Activated CD8-positive, alpha-beta memory T cell treated with anti-CD3 and anti-CD28 coated beads for 48 hours (primary cell): ENCODE data around the gene HIBCH.
"Not testable (repeated sequence)": the region's sequence is repeated elsewhere in the genome, so short reads cannot be mapped to it uniquely, and the experiment has no call there.

Source experiments
- DNase-seq, 3 experiments: peaks; one replicate each; pipeline ENCODE4 v3.0.0-alpha.2; 2020; ENCODE audit warnings: low read depth in 2 of 3, low spot score in 2 of 3

Gene HIBCH

GRCh38 chr2:190343089-190343535 is 23.5 kb upstream of the HIBCH start:
- no peak for DNase-seq

- no peak for DNase-seq
These were observed 23.0 kb upstream of the HIBCH start for GRCh38 chr2:190342611-190343010.

GRCh38 chr2:190340369-190340768 is 20.7 kb upstream of the HIBCH start:
- no peak for DNase-seq

GRCh38 chr2:190339394-190339793 is 19.8 kb upstream of the HIBCH start:
- no peak for DNase-seq

GRCh38 chr2:190338453-190338852 is 18.8 kb upstream of the HIBCH start:
- no peak for DNase-seq

GRCh38 chr2:190336420-190336819 is 16.8 kb upstream of the HIBCH start:
- no peak for DNase-seq

- DNase-seq = not testable (repeated sequence)
These were observed 16.0 kb upstream of the HIBCH start for GRCh38 chr2:190335584-190335983.

- DNase-seq = no peak
These were observed 15.6 kb upstream of the HIBCH start for GRCh38 chr2:190335225-190335559.

- DNase-seq = no peak
These were observed 15.0 kb upstream of the HIBCH start for GRCh38 chr2:190334479-190335224.

GRCh38 chr2:190333928-190334327 is 14.3 kb upstream of the HIBCH start:
- DNase-seq = no peak

- DNase-seq = no peak
These were observed 13.8 kb upstream of the HIBCH start for GRCh38 chr2:190333395-190333794.

GRCh38 chr2:190328573-190329147 is 9.0 kb upstream of the HIBCH start:
- no peak for DNase-seq

GRCh38 chr2:190327867-190328572 is 8.4 kb upstream of the HIBCH start:
- no peak for DNase-seq

- no peak for DNase-seq
These were observed 6.0 kb upstream of the HIBCH start for GRCh38 chr2:190325588-190325987.

- DNase-seq = no peak
These were observed 3.8 kb upstream of the HIBCH start for GRCh38 chr2:190323406-190323805.

GRCh38 chr2:190320696-190321095 is 1.1 kb upstream of the HIBCH start:
- DNase-seq = peak in 1 of 3 experiments; percentile 19

GRCh38 chr2:190318931-190319554 is 583 bp downstream of the HIBCH start:
- no peak for DNase-seq

- no peak for DNase-seq
These were observed 1.1 kb downstream of the HIBCH start for GRCh38 chr2:190318514-190318913.

GRCh38 chr2:190315273-190315672 is 4.4 kb downstream of the HIBCH start:
- DNase-seq = no peak

- no peak for DNase-seq
These were observed 5.7 kb downstream of the HIBCH start for GRCh38 chr2:190313880-190314279.

- DNase-seq = not testable (repeated sequence)
These were observed 7.0 kb downstream of the HIBCH start for GRCh38 chr2:190312635-190313025.
